A549 (cell line): ENCODE measurements around the gene CALML3. TPM values are rescaled to one million over a fixed set of nuclear protein-coding genes. Genes with fewer than 3 reads are reported as not detected.

Source experiments
- ATAC-seq, 2 experiments: fragments of 200-7000 bp in 1 of 2; fragments of >200 bp in 1 of 2; cut with Nextera tagmentation in 1 of 2; cut with Tn5 transposase in 1 of 2; 3 replicates each; pipeline versions ENCODE4 v1.8.0 to v1.9.1; 2018 to 2020; ENCODE audit warnings: mild to moderate bottlenecking in 1 of 2, moderate library complexity in 1 of 2
- CTCF ChIA-PET: fragments of 300-600 bp; sonication (Branson Sonifier 250); formaldehyde crosslinking; extraction: SDS; loops from one replicate; lab custom pipeline; 2021; ENCODE audit warnings: antibody characterized with exemption, inconsistent platforms; lab: Yijun Ruan, JAX
- POLR2A ChIA-PET: fragments of 350-600 bp; formaldehyde crosslinking; extraction: SDS; loops from one replicate; lab custom pipeline; 2021; ENCODE audit warnings: antibody characterized with exemption, inconsistent platforms; lab: Yijun Ruan, JAX
- DNase-seq, 2 experiments: peaks; one replicate each; pipeline versions ENCODE4 v3.0.0 to v3.0.0-alpha.2; 2011 to 2016; ENCODE audit warnings: low read depth in 1 of 2, low spot score in 1 of 2
- FAIRE-seq: peaks from 2 replicates; lab custom pipeline; 2011; peaks lifted over from hg19 to GRCh38; lab: Jason Lieb, UNC
- H3K27ac ChIP-seq, 2 experiments: fragments of >200 bp; sonication (Bioruptor Twin); formaldehyde crosslinking; 3 replicates each; pipeline ENCODE4 v1.5.1; 2016 to 2017
- H3K4me1 ChIP-seq: fragments of >200 bp; sonication (Bioruptor Twin); formaldehyde crosslinking; 3 replicates; pipeline ENCODE4 v1.6.1; 2016
- H3K4me2 ChIP-seq: fragments of >200 bp; sonication (Bioruptor Twin); formaldehyde crosslinking; 3 replicates; pipeline ENCODE4 v1.6.1; 2016
- H3K4me3 ChIP-seq: fragments of >200 bp; sonication (Bioruptor Twin); formaldehyde crosslinking; 3 replicates; pipeline ENCODE4 v1.5.1; 2016
- H3K9me3 ChIP-seq: fragments of >200 bp; sonication (Bioruptor Twin); formaldehyde crosslinking; 3 replicates; pipeline ENCODE4 v1.6.1; 2016
- BHLHE40 ChIP-seq: IDR thresholded peaks from 2 replicates; pipeline ENCODE4 v1.6.1; 2012; ENCODE audit warnings: low read depth, low read length, inconsistent platforms
- CBX2 ChIP-seq: fragments of 200-600 bp; sonication (generic); IDR thresholded peaks from 2 replicates; pipeline ENCODE4 v1.6.1; 2016; ENCODE audit warnings: low read depth, mild to moderate bottlenecking, borderline replicate concordance
- EP300 ChIP-seq, 2 experiments: fragments of >200 bp; sonication (Bioruptor Twin); formaldehyde crosslinking; IDR thresholded peaks; 2 replicates in 1 of 2; 3 replicates in 1 of 2; pipeline ENCODE4 v1.6.1; 2016 to 2017
- FOSB ChIP-seq: fragments of 250-450 bp; sonication (Bioruptor Pico); IDR thresholded peaks from 2 replicates; pipeline ENCODE4 v1.5.0; 2020; ENCODE audit warnings: mild to moderate bottlenecking, moderate library complexity
- FOSL2 ChIP-seq, 2 experiments: fragments of 450-650 bp in 1 of 2; fragments of >200 bp in 1 of 2; sonication (Bioruptor Twin) in 1 of 2; formaldehyde crosslinking; IDR thresholded peaks; 2 replicates each; pipeline versions ENCODE4 v1.5.0 to v1.6.1; 2016 to 2020; ENCODE audit warnings: mild to moderate bottlenecking in 1 of 2, moderate library complexity in 1 of 2
- HDAC2 ChIP-seq: fragments of 200-600 bp; sonication (generic); IDR thresholded peaks from 2 replicates; pipeline ENCODE4 v1.6.1; 2016
- HEYL ChIP-seq: fragments of 250-450 bp; sonication (Bioruptor Pico); IDR thresholded peaks from 2 replicates; pipeline ENCODE4 v1.8.0; 2021; ENCODE audit warnings: mild to moderate bottlenecking, moderate library complexity
- HOXB5 ChIP-seq: fragments of 250-450 bp; sonication (Bioruptor Pico); IDR thresholded peaks from 2 replicates; pipeline ENCODE4 v1.5.0; 2020; ENCODE audit warnings: mild to moderate bottlenecking, moderate library complexity
- JUNB ChIP-seq: fragments of >200 bp; sonication (Bioruptor Twin); formaldehyde crosslinking; IDR thresholded peaks from 2 replicates; pipeline ENCODE4 v1.6.1; 2016
- KDM1A ChIP-seq: fragments of 200-600 bp; sonication (generic); IDR thresholded peaks from 2 replicates; pipeline ENCODE4 v1.6.1; 2016; ENCODE audit warnings: low read depth, mild to moderate bottlenecking
- MAFK ChIP-seq: fragments of 450-650 bp; IDR thresholded peaks from 2 replicates; pipeline ENCODE4 v1.6.1; 2014; ENCODE audit not compliant: partially characterized antibody
- MAZ ChIP-seq: fragments of 150-350 bp; IDR thresholded peaks from 2 replicates; pipeline ENCODE4 v1.6.1; 2014; ENCODE audit warnings: antibody characterized with exemption, low read depth, low read length, borderline replicate concordance
- MYC ChIP-seq: IDR thresholded peaks from 2 replicates; pipeline ENCODE4 v1.6.1; 2012; ENCODE audit warnings: mild to moderate bottlenecking, inconsistent platforms, low read length, improper control_type of control experiment, borderline replicate concordance
- PHF8 ChIP-seq: fragments of 200-600 bp; sonication (generic); IDR thresholded peaks from 2 replicates; pipeline ENCODE4 v1.6.1; 2016; ENCODE audit warnings: low read depth, mild to moderate bottlenecking, antibody characterized with exemption, moderate library complexity, borderline replicate concordance
- RAD21 ChIP-seq, 2 experiments: fragments of >200 bp in 1 of 2; sonication (Bioruptor Twin) in 1 of 2; formaldehyde crosslinking in 1 of 2; IDR thresholded peaks in 1 of 2; conservative IDR thresholded peaks in 1 of 2; 2 replicates in 1 of 2; 3 replicates in 1 of 2; pipeline ENCODE4 v1.6.1; 2012 to 2018; ENCODE audit warnings: inconsistent platforms in 1 of 2
- RARB ChIP-seq: fragments of 250-450 bp; sonication (Bioruptor Pico); IDR thresholded peaks from 2 replicates; pipeline ENCODE4 v1.8.0; 2021; ENCODE audit warnings: mild to moderate bottlenecking, moderate library complexity
- RCOR1 ChIP-seq: fragments of 150-350 bp; IDR thresholded peaks from 2 replicates; pipeline ENCODE4 v1.6.1; 2014; ENCODE audit warnings: antibody characterized with exemption, low read length, low read depth
- SMC3 ChIP-seq: fragments of >200 bp; sonication (Bioruptor Twin); formaldehyde crosslinking; IDR thresholded peaks from 3 replicates; pipeline ENCODE4 v1.6.1; 2018; ENCODE audit warnings: inconsistent platforms
- TFCP2L1 ChIP-seq: fragments of 250-450 bp; sonication (Bioruptor Pico); IDR thresholded peaks from 2 replicates; pipeline ENCODE4 v1.5.0; 2021; ENCODE audit warnings: mild to moderate bottlenecking
- ZC3H11A ChIP-seq: fragments of 450-650 bp; IDR thresholded peaks from 2 replicates; pipeline ENCODE4 v1.6.1; 2014; ENCODE audit warnings: antibody characterized with exemption, mild to moderate bottlenecking
- ZSCAN20 ChIP-seq: fragments of 250-450 bp; sonication (Bioruptor Pico); IDR thresholded peaks from 2 replicates; pipeline ENCODE4 v1.8.0; 2022; ENCODE audit warnings: mild to moderate bottlenecking, moderate library complexity
- WGBS: methylation state at CpG from one replicate; pipeline ENCODE4 v1.1.6; 2017; ENCODE audit errors: missing lambda C conversion rate; 5-methylcytosine and 5-hydroxymethylcytosine counted together
- polyA plus RNA-seq, 4 experiments: library from polyadenylated mRNA; depleted of rRNA in 3 of 4; stranded (reverse); fragments of >200 nt; fragmentation: RNase III in 1 of 4; extraction: RNeasy Plus Mini Kit Qiagen cat#74134 plus additional on column Dnase treatment in 1 of 4; gene quantifications; 2 replicates in 3 of 4; 3 replicates in 1 of 4; pipeline ENCODE4 v1.2.3, GENCODE V29; 2011 to 2017
- TF ChIP-seq, protein P1 (sequence below): fragments of >200 bp; sonication (Bioruptor Twin); formaldehyde crosslinking; IDR thresholded peaks from 2 replicates; pipeline ENCODE4 v1.6.1; 2016

The CALML3 gene
- polyA plus RNA-seq, 2 of the 4 experiments (the other 2 are of a cell fraction), result not detected

DNA sequence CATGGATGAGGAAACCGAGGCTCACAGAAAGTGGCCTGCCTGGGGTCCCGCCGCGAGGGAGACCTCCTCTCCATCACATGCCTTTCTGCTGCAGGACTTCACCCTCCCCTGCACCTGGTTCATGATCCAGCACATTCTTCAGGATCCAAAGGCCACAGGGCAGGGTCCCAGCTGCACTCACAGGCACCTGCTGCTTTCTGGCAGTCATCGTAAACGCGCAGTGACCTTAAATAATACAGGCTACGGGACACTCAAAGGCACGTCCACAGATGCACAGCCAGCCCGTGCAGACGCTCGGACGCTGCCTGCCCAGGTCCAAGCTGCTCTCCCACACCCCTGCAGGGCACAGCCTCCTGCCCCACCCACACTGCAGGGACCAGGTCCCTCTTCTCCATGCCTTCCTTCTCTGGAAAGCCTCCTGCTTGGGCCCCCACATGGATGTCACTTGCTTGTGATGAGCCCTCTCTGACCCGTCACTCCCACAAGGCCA lies 49.9 kb downstream of the CALML3 start:
- ChIA-PET POLR2A (no interaction called here), CTCF (interaction anchor here (1.3 kb wide), 1 partner anchor 48 kb away, joined by 3 read pairs; no protein-coding TSS in a partner anchor)
- TF ChIP-seq RCOR1 (no peak), MAZ (no peak), JUNB (no peak), MYC (no peak), HOXB5 (no peak), ZSCAN20 (CRISPR knock-in tag) (no peak), PHF8 (no peak), FOSB (CRISPR knock-in tag) (no peak), BHLHE40 (no peak)
- TF ChIP-seq, protein P1, sequence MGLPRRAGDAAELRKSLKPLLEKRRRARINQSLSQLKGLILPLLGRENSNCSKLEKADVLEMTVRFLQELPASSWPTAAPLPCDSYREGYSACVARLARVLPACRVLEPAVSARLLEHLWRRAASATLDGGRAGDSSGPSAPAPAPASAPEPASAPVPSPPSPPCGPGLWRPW, result no peak
- H3K9me3 ChIP-seq, result no peaks in the 10 kb centered on the region
- 81% methylated on average over 14 of the region's 14 CpGs for WGBS
- no peak overlapping the region for H3K4me3 ChIP-seq
- peaks cover 19% of the 10 kb centered on the region for H3K4me1 ChIP-seq
- H3K4me2 ChIP-seq, result no peak overlapping the region
- peak overlapping the region; percentile 44 to 74; a peak in 5 of 6 replicates for H3K27ac ChIP-seq
- ATAC-seq (peak; percentile 20 to 27; a peak in 4 of 6 replicates), DNase-seq (no peak), FAIRE-seq (no peak)

DNA sequence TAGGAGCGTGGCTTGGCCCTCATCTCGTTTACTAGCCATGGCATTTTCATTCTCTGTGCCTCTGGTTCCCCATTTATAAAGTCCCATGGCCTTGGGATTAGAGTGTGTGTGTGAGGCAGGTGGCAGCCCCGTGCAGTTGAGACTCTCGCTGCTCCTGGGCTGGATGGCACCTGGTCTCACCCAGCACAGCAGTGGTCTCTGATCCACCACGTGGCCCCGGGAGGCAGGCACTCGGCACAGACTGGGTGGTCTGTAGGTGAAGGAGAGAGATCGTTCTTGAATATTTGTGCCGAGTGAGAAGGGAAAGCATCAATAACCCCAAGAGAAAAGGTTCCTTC lies 50.4 kb downstream of the CALML3 start:
- no peak overlapping the region for H3K4me3 ChIP-seq
- peaks cover 19% of the 10 kb centered on the region for H3K4me1 ChIP-seq
- FAIRE-seq, result no peak
- H3K4me2 ChIP-seq, result 0 out of 3 replicates have a peak overlapping the region, but pooled peaks have one; percentile 27
- ATAC-seq, result peak; percentile 39 to 43; a peak in 5 of 6 replicates
- peak overlapping the region; percentile 44 to 74; a peak in 5 of 6 replicates for H3K27ac ChIP-seq
- CTCF ChIA-PET, result no interaction called here
- DNase-seq, result no peak
- H3K9me3 ChIP-seq, result no peaks in the 10 kb centered on the region
- POLR2A ChIA-PET, result no interaction called here
- no peak for TF ChIP-seq EP300 (IDR thresholded peaks at IDR 0.05)
- TF ChIP-seq HDAC2, result no peak
- no peak for TF ChIP-seq SMC3
- 79% methylated on average over 9 of the region's 9 CpGs for WGBS

DNA sequence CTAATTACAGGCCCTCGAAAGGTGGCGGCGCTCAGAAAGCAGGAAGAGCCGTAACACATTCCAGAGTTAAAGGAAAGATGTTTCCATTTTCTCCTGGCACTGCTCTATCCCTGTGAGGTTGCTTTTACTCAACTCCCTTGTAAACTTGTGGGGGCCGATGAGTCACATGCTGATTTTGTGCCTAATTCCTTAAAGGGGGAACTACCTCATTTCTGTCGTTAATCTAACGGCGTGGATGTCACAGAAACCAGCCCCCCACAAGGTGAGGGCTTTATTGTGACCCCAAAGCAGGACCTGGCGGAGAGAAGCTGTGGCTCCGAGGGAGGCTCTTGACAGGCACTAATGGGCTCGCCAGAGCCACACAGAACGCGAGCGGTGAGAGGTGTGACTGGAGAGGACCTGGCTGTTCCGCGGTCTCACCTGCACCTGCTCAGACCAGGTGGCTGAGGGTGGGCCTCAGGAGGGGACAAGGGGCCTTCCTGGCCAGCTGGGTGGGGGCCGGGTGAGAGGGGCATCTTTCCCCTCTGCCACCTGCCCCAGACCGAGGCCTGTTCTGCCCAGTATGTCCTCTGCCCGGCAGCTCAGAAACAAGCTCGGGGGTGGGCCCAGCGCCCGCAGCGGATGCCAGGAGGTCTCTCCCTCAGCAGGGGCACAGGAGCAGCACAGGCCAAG lies 50.9 kb downstream of the CALML3 start:
- H3K4me3 ChIP-seq, result no peak overlapping the region
- no peak for DNase-seq
- 85% methylated on average over 17 of the region's 23 CpGs for WGBS
- H3K9me3 ChIP-seq, result no peaks in the 10 kb centered on the region
- H3K4me1 ChIP-seq, result peaks cover 19% of the 10 kb centered on the region
- peak overlapping the region; percentile 44 to 74; a peak in 5 of 6 replicates for H3K27ac ChIP-seq
- FAIRE-seq, result no peak
- peak; percentile 41 to 51; a peak in 3 of 6 replicates for ATAC-seq
- peak overlapping the region; percentile 27; the same call in 1 of the 3 replicates for H3K4me2 ChIP-seq
- TF ChIP-seq FOSL2 (IDR thresholded peaks at IDR 0.05) (no peak), FOSL2 (CRISPR knock-in tag; IDR thresholded peaks at IDR 0.05) (0 out of 2 replicates have a peak, but pooled peaks have one; percentile 3), KDM1A (no peak)
- TF ChIP-seq, all 56 proteins: peak for 1
- ChIA-PET CTCF (no interaction called here), POLR2A (no interaction called here)

DNA sequence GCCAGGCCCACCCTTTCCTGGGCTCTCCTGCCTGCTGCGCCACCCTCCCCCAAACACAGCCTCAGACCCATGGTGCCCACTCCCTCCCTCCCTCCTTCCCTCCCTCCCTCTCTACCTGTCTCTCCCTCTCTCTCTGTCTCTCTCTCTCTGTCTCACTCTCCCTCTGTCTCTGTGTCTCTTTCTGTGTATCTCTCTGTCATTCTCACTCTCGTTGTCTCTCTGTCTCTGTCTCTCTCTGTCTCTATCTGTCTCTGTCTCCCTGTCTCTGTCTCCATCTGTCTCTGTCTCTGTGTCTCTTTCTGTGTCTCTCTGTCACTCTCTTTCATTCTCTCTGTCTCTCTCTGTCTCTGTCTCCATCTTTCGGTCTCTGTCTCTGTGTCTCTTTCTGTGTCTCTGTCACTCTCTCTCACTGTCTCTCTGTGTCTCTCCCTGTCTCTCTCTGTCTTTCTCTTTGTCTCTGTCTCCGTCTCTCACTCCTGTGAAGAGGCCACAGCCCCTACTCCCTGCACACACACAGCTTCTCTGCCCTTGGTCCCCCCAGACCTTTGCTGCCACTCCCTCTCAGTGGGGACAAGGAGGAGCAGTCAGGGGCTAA lies 51.5 kb downstream of the CALML3 start:
- POLR2A ChIA-PET, result no interaction called here
- no peak overlapping the region for H3K4me3 ChIP-seq
- TF ChIP-seq CBX2, result no peak
- no peak for TF ChIP-seq RAD21 (conservative IDR thresholded peaks at IDR 0.05 in 1 of 2, IDR thresholded peaks at IDR 0.05 in 1 of 2)
- no peak for TF ChIP-seq TFCP2L1
- no peak for TF ChIP-seq HEYL (CRISPR knock-in tag)
- TF ChIP-seq MAFK, result no peak
- TF ChIP-seq HOXB5, result no peak
- TF ChIP-seq RCOR1, result no peak
- TF ChIP-seq ZC3H11A, result no peak
- TF ChIP-seq JUNB, result no peak
- TF ChIP-seq RARB (CRISPR knock-in tag), result no peak
- TF ChIP-seq, all 56 proteins: peak for 0
- Histone ChIP-seq H3K4me2 (no peak overlapping the region), H3K27ac (peak overlapping the region; percentile 44 to 74; a peak in 5 of 6 replicates), H3K9me3 (no peaks in the 10 kb centered on the region), H3K4me1 (peaks cover 19% of the 10 kb centered on the region)
- WGBS, result 92% methylated on average over 4 of the region's 4 CpGs
- FAIRE-seq (no peak), ATAC-seq (peak; percentile 19 to 39; a peak in 4 of 6 replicates), DNase-seq (no peak)
- CTCF ChIA-PET, result interaction anchor here (0.8 kb wide), 1 partner anchor 10 kb away, joined by 3 read pairs; no protein-coding TSS in a partner anchor
